H1 (cell line): ENCODE measurements around the gene HBEGF. TPM values are rescaled to one million over a fixed set of nuclear protein-coding genes. Genes with fewer than 3 reads are reported as not detected.

Source experiments
- CHD7 ChIP-seq: fragments of 300-600 bp; sonication (generic); IDR thresholded peaks from 2 replicates; pipeline ENCODE4 v1.7.1; 2012; ENCODE audit warnings: low read length, moderate library complexity, mild to moderate bottlenecking, inconsistent platforms; ENCODE audit not compliant: insufficient replicate concordance
- CTBP2 ChIP-seq: IDR thresholded peaks from 2 replicates; pipeline ENCODE4 v1.7.0; 2011; ENCODE audit warnings: borderline replicate concordance, mild to moderate bottlenecking, moderate library complexity, mixed read lengths, low read length; ENCODE audit not compliant: insufficient read depth, insufficient read length
- RNF2 ChIP-seq: fragments of 200-900, 300-1000 bp; sonication (generic); IDR thresholded peaks from 2 replicates; pipeline ENCODE4 v1.7.1; 2016; ENCODE audit warnings: borderline replicate concordance, low read depth, mild to moderate bottlenecking, antibody characterized with exemption, low read length; ENCODE audit not compliant: poor library complexity, severe bottlenecking; ENCODE audit errors: missing control alignments
- polyA plus RNA-seq, 7 experiments: library from polyadenylated mRNA; depleted of rRNA in 3 of 7; stranded (reverse) in 5 of 7; unstranded in 2 of 7; fragments of >200 nt in 5 of 7; fragments of 200-250 nt in 2 of 7; gene quantifications; 1 replicate in 5 of 7; 2 replicates in 1 of 7; 4 replicates in 1 of 7; pipeline versions ENCODE4 v1.2.1 to v1.2.3, GENCODE V29; 2011 to 2013; ENCODE audit warnings: missing spikeins in 2 of 7, mixed read lengths in 2 of 7
- total RNA-seq: library from RNA; stranded (reverse); fragmentation: NEBNext Ultra II Directional; extraction: Animal tissue kit (Norgen Biotek cat#: 25700); gene quantifications from 2 replicates; pipeline ENCODE4 v1.2.1, GENCODE V29; 2021

Gene HBEGF
- total and polyA plus RNA-seq, 2 of the 8 experiments (the other 6 are each of a cell fraction or from before 2014, with no cell fraction given), result 2.4 to 2.5 TPM

DNA sequence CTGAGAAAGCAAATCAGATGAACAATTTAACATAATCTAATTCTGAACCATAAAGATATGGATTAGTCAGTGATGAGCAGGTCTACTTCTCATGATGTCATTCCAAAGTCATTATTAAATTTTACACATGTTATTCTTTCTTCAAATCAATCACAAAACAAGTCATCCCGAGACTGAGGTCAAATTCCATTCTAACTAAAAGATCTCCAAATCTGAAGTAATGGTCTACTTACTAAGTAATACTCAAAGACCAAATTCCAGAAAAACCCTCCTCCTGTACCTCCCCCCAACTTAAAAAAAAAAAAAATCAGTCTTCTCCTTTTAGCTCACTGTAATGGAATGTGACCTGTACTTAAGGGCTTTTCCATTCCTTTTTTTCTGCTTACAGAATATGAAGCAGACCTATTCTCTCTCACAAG lies 48.2 kb downstream of the HBEGF start (continued):
- no peak for TF ChIP-seq CHD7
- no peak for TF ChIP-seq RNF2
- no peak for TF ChIP-seq CTBP2
